Measurements from ENCODE around the gene LEKR1.

The LEKR1 gene

GRCh38 chr3:157063469-157063868, 237.3 kb downstream of the LEKR1 start:
- Histone ChIP-seq H3K27ac (ENCODE audit: insufficient read depth, low read depth, low read length, poor library complexity, severe bottlenecking) (no peak overlapping the region), H3K27me3 (ENCODE audit: control insufficient read depth, insufficient read depth, low read length, poor library complexity, severe bottlenecking) (peaks cover 41% of the 10 kb centered on the region), H3K9me3 (ENCODE audit: control insufficient read depth, low read length) (no peaks in the 10 kb centered on the region), H3K36me3 (ENCODE audit: control insufficient read depth, insufficient read depth, low read length) (no peaks in the 10 kb centered on the region), H3K4me1 (ENCODE audit: control insufficient read depth, insufficient read depth, low read length) (peaks cover 11% of the 10 kb centered on the region), H3K4me3 (ENCODE audit: insufficient read depth, low read depth, low read length) (no peak overlapping the region)
- 86 to 94% methylated on average over 5 of the region's 5 CpGs for WGBS, 2 experiments

- H3K27me3 ChIP-seq (ENCODE audit: control insufficient read depth, insufficient read depth, low read length, poor library complexity, severe bottlenecking): peaks cover 41% of the 10 kb centered on the region
- H3K4me1 ChIP-seq (ENCODE audit: control insufficient read depth, insufficient read depth, low read length): peaks cover 11% of the 10 kb centered on the region
- no peak overlapping the region for H3K27ac ChIP-seq (ENCODE audit: insufficient read depth, low read depth, low read length, poor library complexity, severe bottlenecking)
- no peaks in the 10 kb centered on the region for H3K9me3 ChIP-seq (ENCODE audit: control insufficient read depth, low read length)
- H3K36me3 ChIP-seq (ENCODE audit: control insufficient read depth, insufficient read depth, low read length): no peaks in the 10 kb centered on the region
- H3K4me3 ChIP-seq (ENCODE audit: insufficient read depth, low read depth, low read length): no peak overlapping the region
- 80% methylated on average over 1 of the region's 2 CpGs; no CpG with 5 or more reads in 1 of the 2 experiments for WGBS, 2 experiments
Observed at GRCh38 chr3:157063926-157064325, 237.8 kb downstream of the LEKR1 start.

- Histone ChIP-seq H3K9me3 (ENCODE audit: control insufficient read depth, low read length) (no peaks in the 10 kb centered on the region), H3K27me3 (ENCODE audit: control insufficient read depth, insufficient read depth, low read length, poor library complexity, severe bottlenecking) (peaks cover 41% of the 10 kb centered on the region)
Observed at GRCh38 chr3:157064402-157064801, 238.2 kb downstream of the LEKR1 start.

GRCh38 chr3:157065201-157065600, 239.0 kb downstream of the LEKR1 start:
- Histone ChIP-seq H3K4me3 (ENCODE audit: insufficient read depth, low read depth, low read length) (no peak overlapping the region), H3K9me3 (ENCODE audit: control insufficient read depth, low read length) (no peaks in the 10 kb centered on the region), H3K36me3 (ENCODE audit: control insufficient read depth, insufficient read depth, low read length) (no peaks in the 10 kb centered on the region), H3K27ac (ENCODE audit: insufficient read depth, low read depth, low read length, poor library complexity, severe bottlenecking) (no peak overlapping the region), H3K27me3 (ENCODE audit: control insufficient read depth, insufficient read depth, low read length, poor library complexity, severe bottlenecking) (peaks cover 41% of the 10 kb centered on the region), H3K4me1 (ENCODE audit: control insufficient read depth, insufficient read depth, low read length) (peaks cover 11% of the 10 kb centered on the region)
- WGBS, 2 experiments: 20 to 28% methylated on average over 5 of the region's 5 CpGs

More at GRCh38 chr3:157064402-157064801, 238.2 kb downstream of the LEKR1 start:
- WGBS, 2 experiments: 82% methylated on average over 7 of the region's 7 CpGs
- Histone ChIP-seq H3K36me3 (ENCODE audit: control insufficient read depth, insufficient read depth, low read length) (no peaks in the 10 kb centered on the region), H3K27ac (ENCODE audit: insufficient read depth, low read depth, low read length, poor library complexity, severe bottlenecking) (no peak overlapping the region), H3K4me1 (ENCODE audit: control insufficient read depth, insufficient read depth, low read length) (peaks cover 11% of the 10 kb centered on the region), H3K4me3 (ENCODE audit: insufficient read depth, low read depth, low read length) (no peak overlapping the region)

- H3K9me3 ChIP-seq (ENCODE audit: control insufficient read depth, low read length): no peaks in the 10 kb centered on the region
- H3K4me1 ChIP-seq (ENCODE audit: control insufficient read depth, insufficient read depth, low read length): peaks cover 11% of the 10 kb centered on the region
- WGBS, 2 experiments: 89 to 91% methylated on average over 11 of the region's 11 CpGs
- peaks cover 41% of the 10 kb centered on the region for H3K27me3 ChIP-seq (ENCODE audit: control insufficient read depth, insufficient read depth, low read length, poor library complexity, severe bottlenecking)
- H3K36me3 ChIP-seq (ENCODE audit: control insufficient read depth, insufficient read depth, low read length): no peaks in the 10 kb centered on the region
- no peak overlapping the region for H3K27ac ChIP-seq (ENCODE audit: insufficient read depth, low read depth, low read length, poor library complexity, severe bottlenecking)
- no peak overlapping the region for H3K4me3 ChIP-seq (ENCODE audit: insufficient read depth, low read depth, low read length)
Observed at GRCh38 chr3:157066335-157067098, 240.4 kb downstream of the LEKR1 start.

- peaks cover 39% of the 10 kb centered on the region for H3K27me3 ChIP-seq (ENCODE audit: control insufficient read depth, insufficient read depth, low read length, poor library complexity, severe bottlenecking)
- H3K9me3 ChIP-seq (ENCODE audit: control insufficient read depth, low read length): no peaks in the 10 kb centered on the region
- H3K4me3 ChIP-seq (ENCODE audit: insufficient read depth, low read depth, low read length): no peak overlapping the region
- 92 to 94% methylated on average over 3 of the region's 3 CpGs for WGBS, 2 experiments
- no peak overlapping the region for H3K27ac ChIP-seq (ENCODE audit: insufficient read depth, low read depth, low read length, poor library complexity, severe bottlenecking)
- peaks cover 11% of the 10 kb centered on the region for H3K4me1 ChIP-seq (ENCODE audit: control insufficient read depth, insufficient read depth, low read length)
- H3K36me3 ChIP-seq (ENCODE audit: control insufficient read depth, insufficient read depth, low read length): no peaks in the 10 kb centered on the region
Observed at GRCh38 chr3:157067114-157067513, 241.0 kb downstream of the LEKR1 start.

- Histone ChIP-seq H3K9me3 (ENCODE audit: control insufficient read depth, low read length) (no peaks in the 10 kb centered on the region), H3K4me3 (ENCODE audit: insufficient read depth, low read depth, low read length) (no peak overlapping the region), H3K36me3 (ENCODE audit: control insufficient read depth, insufficient read depth, low read length) (no peaks in the 10 kb centered on the region), H3K27me3 (ENCODE audit: control insufficient read depth, insufficient read depth, low read length, poor library complexity, severe bottlenecking) (peaks cover 30% of the 10 kb centered on the region), H3K27ac (ENCODE audit: insufficient read depth, low read depth, low read length, poor library complexity, severe bottlenecking) (no peak overlapping the region), H3K4me1 (ENCODE audit: control insufficient read depth, insufficient read depth, low read length) (peaks cover 11% of the 10 kb centered on the region)
- 93 to 96% methylated on average over 4 of the region's 4 CpGs for WGBS, 2 experiments
Observed at GRCh38 chr3:157069406-157069805, 243.3 kb downstream of the LEKR1 start.

GRCh38 chr3:157069846-157070677, 243.9 kb downstream of the LEKR1 start:
- WGBS, 2 experiments: 78 to 81% methylated on average over 6 to 7 of the region's 7 CpGs
- H3K36me3 ChIP-seq (ENCODE audit: control insufficient read depth, insufficient read depth, low read length): no peaks in the 10 kb centered on the region
- H3K27me3 ChIP-seq (ENCODE audit: control insufficient read depth, insufficient read depth, low read length, poor library complexity, severe bottlenecking): peaks cover 23% of the 10 kb centered on the region
- peaks cover 7% of the 10 kb centered on the region for H3K4me1 ChIP-seq (ENCODE audit: control insufficient read depth, insufficient read depth, low read length)
- H3K9me3 ChIP-seq (ENCODE audit: control insufficient read depth, low read length): no peaks in the 10 kb centered on the region
- no peak overlapping the region for H3K4me3 ChIP-seq (ENCODE audit: insufficient read depth, low read depth, low read length)
- H3K27ac ChIP-seq (ENCODE audit: insufficient read depth, low read depth, low read length, poor library complexity, severe bottlenecking): no peak overlapping the region

GRCh38 chr3:157070678-157070999, 244.5 kb downstream of the LEKR1 start:
- 78 to 89% methylated on average over 2 of the region's 2 CpGs for WGBS, 2 experiments
- Histone ChIP-seq H3K27ac (ENCODE audit: insufficient read depth, low read depth, low read length, poor library complexity, severe bottlenecking) (no peak overlapping the region), H3K9me3 (ENCODE audit: control insufficient read depth, low read length) (no peaks in the 10 kb centered on the region), H3K4me3 (ENCODE audit: insufficient read depth, low read depth, low read length) (no peak overlapping the region), H3K27me3 (ENCODE audit: control insufficient read depth, insufficient read depth, low read length, poor library complexity, severe bottlenecking) (peaks cover 19% of the 10 kb centered on the region), H3K36me3 (ENCODE audit: control insufficient read depth, insufficient read depth, low read length) (no peaks in the 10 kb centered on the region), H3K4me1 (ENCODE audit: control insufficient read depth, insufficient read depth, low read length) (peaks cover 2% of the 10 kb centered on the region)

GRCh38 chr3:157071744-157072525, 245.8 kb downstream of the LEKR1 start:
- no peak overlapping the region for H3K4me3 ChIP-seq (ENCODE audit: insufficient read depth, low read depth, low read length)
- no peaks in the 10 kb centered on the region for H3K9me3 ChIP-seq (ENCODE audit: control insufficient read depth, low read length)
- no peaks in the 10 kb centered on the region for H3K4me1 ChIP-seq (ENCODE audit: control insufficient read depth, insufficient read depth, low read length)
- H3K27ac ChIP-seq (ENCODE audit: insufficient read depth, low read depth, low read length, poor library complexity, severe bottlenecking): no peak overlapping the region
- 92 to 93% methylated on average over 2 of the region's 2 CpGs for WGBS, 2 experiments
- no peaks in the 10 kb centered on the region for H3K36me3 ChIP-seq (ENCODE audit: control insufficient read depth, insufficient read depth, low read length)
- peaks cover 6% of the 10 kb centered on the region for H3K27me3 ChIP-seq (ENCODE audit: control insufficient read depth, insufficient read depth, low read length, poor library complexity, severe bottlenecking)
